ENCODE results near the gene RBP2. TPM values are rescaled to one million over a fixed set of nuclear protein-coding genes. Genes with fewer than 3 reads are reported as not detected.
A peak's percentile ranks its signal among the peaks of the same experiment; 100 is the strongest.

Gene RBP2
- total RNA-seq, 1 donor from 2014 or later: not detected

GRCh38 chr3:139450159-139450558 is 26.2 kb downstream of the RBP2 start:
- ATAC-seq (no peak), DNase-seq (no peak)
- intact Hi-C loops (cut with micrococcal nuclease): no loop called here

DNA sequence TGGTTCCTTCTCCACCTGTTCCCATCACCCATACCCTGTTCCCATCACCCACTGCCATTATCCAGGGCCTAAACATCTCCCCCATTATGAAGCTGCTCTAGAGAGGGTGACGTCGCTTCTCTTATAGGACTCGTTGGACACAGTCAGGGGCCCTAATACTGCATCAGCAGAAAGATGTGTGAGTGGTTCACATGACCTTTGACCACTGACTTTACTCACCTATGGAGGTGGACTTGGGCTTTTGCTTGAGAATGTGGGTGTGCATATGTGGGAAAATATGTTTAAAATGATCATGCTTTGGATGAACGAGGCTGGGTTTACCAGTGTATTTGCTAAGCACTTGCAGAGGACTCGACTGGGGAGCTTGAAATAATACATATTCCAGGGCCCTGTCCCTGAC is 26.8 kb downstream of the RBP2 start:
- no peak for DNase-seq
- intact Hi-C loops (cut with micrococcal nuclease): no loop called here
- ATAC-seq: no peak

DNA sequence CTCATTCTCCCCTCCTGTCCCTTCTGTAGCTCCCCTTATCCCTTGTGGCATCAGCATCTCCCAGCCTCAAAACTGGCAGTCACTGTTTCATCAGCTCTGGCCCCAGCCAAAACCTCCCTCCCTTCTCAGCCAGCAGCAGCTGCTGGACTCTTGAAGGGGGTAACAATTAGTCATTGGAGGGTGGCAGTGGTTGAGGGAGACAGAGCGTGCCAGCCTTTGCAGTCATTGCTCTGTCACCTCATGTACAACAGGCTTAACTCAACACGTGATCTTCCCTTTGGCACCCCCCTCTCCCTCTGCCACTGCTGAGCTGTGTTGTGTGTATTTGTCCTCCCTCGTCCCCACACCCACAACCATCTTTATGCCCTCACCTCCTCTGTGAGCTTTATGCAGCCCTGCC is 28.2 kb downstream of the RBP2 start:
- no peak for DNase-seq
- intact Hi-C loops (cut with micrococcal nuclease): no loop called here
- peak; percentile 50 for ATAC-seq

DNA sequence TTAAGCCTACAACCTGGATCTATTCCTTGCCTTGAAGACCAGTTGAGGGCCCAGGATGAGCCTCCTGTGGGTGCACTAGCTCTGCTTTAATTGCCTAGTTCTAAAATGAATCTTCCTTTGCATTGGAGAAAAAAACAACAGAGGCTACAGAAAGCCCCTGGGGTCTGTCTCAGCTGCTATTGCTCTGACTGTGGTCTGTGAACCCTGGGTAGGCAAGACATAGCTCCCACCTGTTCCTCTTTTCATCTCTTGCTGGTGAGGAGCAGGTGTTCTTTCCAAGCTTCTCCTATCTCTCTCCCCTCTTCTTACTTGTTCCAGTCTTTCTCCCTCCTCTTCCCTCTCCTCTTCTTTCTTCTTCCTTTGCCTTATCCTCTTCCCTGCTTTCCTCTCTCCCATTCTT is 28.8 kb downstream of the RBP2 start:
- intact Hi-C loops (cut with micrococcal nuclease): no loop called here
- ATAC-seq (no peak), DNase-seq (no peak)

DNA sequence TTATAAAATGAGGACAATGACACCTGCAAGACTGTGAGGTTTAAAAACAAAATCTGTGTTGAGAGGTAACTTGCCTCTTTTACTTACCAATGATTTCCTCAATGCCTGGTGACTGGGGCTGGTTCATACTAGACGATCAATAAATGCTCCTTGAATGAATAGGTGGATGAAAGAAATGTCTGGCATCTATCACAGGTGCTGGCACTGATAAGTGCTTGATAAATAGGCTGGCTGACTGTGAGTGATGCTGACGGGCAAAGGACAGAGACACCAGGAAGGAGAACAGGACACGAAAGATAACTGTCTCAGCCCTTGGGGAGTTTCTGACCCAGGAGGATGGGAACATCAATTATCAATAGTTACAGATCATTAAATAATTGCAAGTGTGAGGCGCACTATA is 31.9 kb downstream of the RBP2 start:
- DNase-seq: no peak
- intact Hi-C loops (cut with micrococcal nuclease): no loop called here
- no peak for ATAC-seq

DNA sequence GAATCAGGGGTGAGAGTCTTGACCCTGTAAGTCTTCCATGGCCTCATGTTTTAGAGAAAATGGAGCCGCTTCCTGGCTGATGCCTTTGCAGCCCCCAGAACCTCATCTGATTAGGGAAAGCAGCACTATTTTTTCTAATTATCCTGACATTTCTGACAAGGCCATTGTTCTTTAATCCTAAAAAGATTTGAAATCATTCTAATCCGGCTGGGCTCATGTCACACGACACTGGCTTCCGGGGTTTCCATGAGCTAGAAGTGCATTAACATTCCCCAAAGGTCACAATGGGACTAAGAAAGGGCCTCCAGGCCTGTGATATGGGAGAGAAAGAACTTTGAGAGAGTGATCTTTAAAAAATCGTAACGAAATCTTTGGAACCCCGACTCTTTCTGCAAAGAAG is 33.1 kb downstream of the RBP2 start:
- DNase-seq: no peak
- no peak for ATAC-seq
- intact Hi-C loops (cut with micrococcal nuclease): no loop called here

GRCh38 chr3:139441656-139442055 is 34.7 kb downstream of the RBP2 start:
- ATAC-seq (no peak), DNase-seq (no peak)
- intact Hi-C loops (cut with micrococcal nuclease): no loop called here

DNA sequence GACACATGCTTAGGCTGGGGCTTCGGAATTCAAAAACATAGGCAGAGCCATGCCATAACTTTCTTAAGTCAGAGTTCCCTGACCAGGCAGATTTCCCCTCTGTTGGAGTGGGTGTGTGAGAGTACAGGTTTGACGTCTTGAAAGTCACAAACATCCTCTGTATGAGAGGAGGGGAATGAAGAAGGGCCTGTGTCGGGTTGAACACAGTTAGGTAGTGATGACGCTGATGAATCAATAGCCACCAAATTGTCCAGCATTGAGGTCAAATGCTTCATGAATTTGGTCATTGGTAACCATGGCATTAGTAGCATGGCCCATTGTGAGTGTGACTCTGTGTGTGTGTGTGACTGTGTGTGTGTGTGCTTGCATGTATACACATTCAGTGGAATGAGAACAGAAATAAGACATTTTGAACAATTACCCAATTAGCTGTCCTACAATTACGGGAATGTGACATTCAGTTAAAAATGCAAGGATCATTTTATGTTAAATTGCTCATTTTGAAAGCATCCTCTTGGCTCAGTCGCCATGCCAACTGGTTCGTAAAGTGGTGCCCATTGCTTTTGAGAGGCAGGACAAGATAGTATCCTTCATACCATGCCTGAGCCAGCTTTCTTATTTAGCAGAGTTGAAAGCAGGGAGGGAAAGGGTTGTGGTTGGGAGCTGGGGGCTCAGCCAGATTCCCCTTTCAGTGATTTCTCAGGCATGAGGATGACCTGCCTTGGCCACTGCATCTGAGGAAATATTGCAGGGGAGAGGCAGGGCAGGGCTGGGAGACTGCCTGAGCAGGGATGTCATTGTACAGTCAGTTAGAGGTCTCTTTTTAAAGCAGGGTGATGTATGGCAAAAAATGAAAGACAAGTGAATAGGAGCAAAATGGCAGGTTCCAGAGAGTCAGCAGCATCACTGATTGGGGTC is 35.4 kb downstream of the RBP2 start:
- ATAC-seq (no peak), DNase-seq (no peak)
- intact Hi-C loops (cut with micrococcal nuclease): no loop called here

- ATAC-seq (no peak), DNase-seq (no peak)
- intact Hi-C loops (cut with micrococcal nuclease): no loop called here
These were observed 37.0 kb downstream of the RBP2 start for GRCh38 chr3:139439278-139439677.

DNA sequence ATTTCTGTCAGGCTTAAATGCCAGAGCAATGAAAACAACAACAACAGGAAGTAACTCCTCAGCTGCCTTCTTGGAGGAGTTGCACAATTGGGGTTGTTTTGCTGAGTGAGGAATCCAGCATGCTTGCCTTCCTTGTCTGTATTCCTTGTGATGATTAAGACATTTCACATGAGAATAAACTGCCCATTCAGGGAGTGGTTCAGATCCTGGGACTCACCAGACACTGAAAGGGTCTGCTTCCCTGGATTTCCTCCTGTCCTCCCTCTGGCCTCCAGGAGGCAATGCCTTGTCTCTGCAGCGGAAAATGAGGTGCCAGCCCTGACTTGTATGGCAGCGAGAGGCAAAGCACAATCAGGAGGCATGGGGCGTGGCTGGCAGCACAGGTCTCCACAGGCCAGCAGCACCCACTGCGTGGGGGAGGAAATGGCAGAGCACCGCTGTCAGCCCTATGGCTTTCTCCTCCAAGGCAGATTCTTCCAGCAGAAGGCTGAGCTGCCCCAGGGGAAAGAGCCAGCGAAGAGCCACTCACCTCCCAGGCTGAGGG is 41.5 kb downstream of the RBP2 start:
- intact Hi-C loops (cut with micrococcal nuclease): no loop called here
- peak; percentile 79 for ATAC-seq
- no peak for DNase-seq

GRCh38 chr3:139434228-139434627 is 42.1 kb downstream of the RBP2 start:
- intact Hi-C loops (cut with micrococcal nuclease): no loop called here
- DNase-seq (no peak), ATAC-seq (no peak)

- intact Hi-C loops (cut with micrococcal nuclease): no loop called here
- ATAC-seq (no peak), DNase-seq (no peak)
These were observed 43.2 kb downstream of the RBP2 start for GRCh38 chr3:139433089-139433488.

DNA sequence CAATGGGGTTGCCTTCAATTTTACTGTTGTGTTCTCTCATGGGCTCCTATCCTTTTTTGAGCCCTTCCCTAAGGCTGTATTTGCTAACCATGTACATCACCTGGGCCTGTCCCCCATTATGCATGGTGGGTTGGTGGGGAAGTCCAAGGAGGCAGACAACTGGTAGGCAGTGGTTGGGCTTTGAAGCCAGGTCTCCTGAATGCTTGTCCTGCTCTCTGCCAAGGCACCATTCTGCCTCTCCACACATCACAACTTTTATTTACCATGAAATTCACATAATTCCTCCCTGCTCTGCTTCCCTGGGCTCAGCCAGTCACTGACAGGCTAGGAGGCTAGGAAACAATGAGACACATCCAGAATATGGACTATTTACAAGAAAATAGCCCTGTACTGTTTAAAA is 45.8 kb downstream of the RBP2 start:
- DNase-seq (no peak), ATAC-seq (no peak)
- intact Hi-C loops (cut with micrococcal nuclease): no loop called here

DNA sequence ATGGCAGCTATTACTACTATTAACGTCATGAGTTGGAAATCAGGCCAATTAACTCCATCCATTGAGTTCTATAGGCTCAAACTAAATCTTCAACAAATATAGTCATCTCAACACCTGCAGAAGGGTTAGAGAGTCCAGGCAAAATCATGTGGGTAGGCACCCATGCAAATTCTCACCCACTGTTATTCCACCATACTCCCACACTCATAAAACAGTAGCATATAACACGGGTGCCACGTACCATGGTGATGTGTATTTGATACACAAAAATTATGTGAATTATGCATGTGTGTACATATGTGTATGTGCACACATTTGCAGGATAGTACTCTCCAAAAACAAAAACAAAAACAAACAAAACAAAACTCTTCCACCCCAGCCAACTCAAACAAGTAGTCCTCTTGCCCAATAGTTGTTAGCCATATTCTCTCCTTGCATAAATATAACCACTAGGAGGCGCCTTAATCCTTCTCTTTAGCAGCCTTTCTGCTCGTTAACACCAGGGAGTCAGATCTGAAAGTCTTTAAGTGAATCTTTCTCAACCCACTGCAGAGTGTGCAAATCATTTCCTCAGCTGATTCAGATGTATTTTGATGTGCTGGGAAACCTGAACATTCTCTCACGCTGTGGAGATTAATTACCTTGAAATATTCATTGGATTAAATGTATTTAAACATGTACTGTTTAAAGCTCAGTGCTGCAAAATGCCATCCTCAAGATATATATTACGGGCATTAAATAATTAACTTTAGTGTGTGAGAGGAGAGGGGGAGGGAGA is 48.8 kb downstream of the RBP2 start:
- DNase-seq (no peak), ATAC-seq (peak; percentile 87)
- intact Hi-C loops (cut with micrococcal nuclease): loop anchor here (2.0 kb wide), 1 partner anchor 135 kb away; no protein-coding TSS in a partner anchor

GRCh38 chr3:139425745-139426400 is 50.4 kb downstream of the RBP2 start:
- intact Hi-C loops (cut with micrococcal nuclease): loop anchor here (2.0 kb wide), 1 partner anchor 137 kb away; no protein-coding TSS in a partner anchor
- no peak for ATAC-seq

GRCh38 chr3:139423232-139423631 is 53.1 kb downstream of the RBP2 start:
- DNase-seq (no peak), ATAC-seq (no peak)
- intact Hi-C loops (cut with micrococcal nuclease): no loop called here

More at GRCh38 chr3:139425745-139426400, 50.4 kb downstream of the RBP2 start:
- no peak for DNase-seq

GRCh38 chr3:139421460-139421859 is 54.9 kb downstream of the RBP2 start:
- DNase-seq (no peak), ATAC-seq (peak; percentile 92)
- intact Hi-C loops (cut with micrococcal nuclease): no loop called here

GRCh38 chr3:139421040-139421439 is 55.3 kb downstream of the RBP2 start:
- no peak for ATAC-seq
- intact Hi-C loops (cut with micrococcal nuclease): no loop called here
- DNase-seq: no peak

- DNase-seq (no peak), ATAC-seq (no peak)
- intact Hi-C loops (cut with micrococcal nuclease): no loop called here
These were observed 58.2 kb downstream of the RBP2 start for GRCh38 chr3:139418144-139418543.

DNA sequence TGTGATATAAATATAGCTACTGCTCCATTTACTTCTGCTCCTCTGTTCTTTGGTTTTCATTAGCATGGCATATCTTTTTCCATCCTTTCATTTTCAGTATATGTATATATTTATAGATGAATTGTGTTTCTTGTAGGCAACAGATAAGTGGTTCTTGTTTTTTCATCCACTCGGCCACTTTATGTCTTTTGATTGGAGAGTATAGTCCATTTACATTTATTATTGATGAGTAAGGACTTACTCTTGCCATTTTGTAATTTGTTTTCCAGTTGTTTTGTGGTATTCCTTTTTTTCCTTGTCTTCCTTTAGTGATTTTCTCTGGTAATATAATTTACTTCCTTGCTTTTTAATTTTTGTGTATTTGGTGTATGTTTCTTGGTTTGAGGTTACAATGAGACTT is 60.0 kb downstream of the RBP2 start:
- DNase-seq (no peak), ATAC-seq (no peak)
- intact Hi-C loops (cut with micrococcal nuclease): no loop called here

Data from left ventricle myocardium superior (tissue), 1 donor.